Measurements from ENCODE around the gene TF. TPM values are rescaled to one million over a fixed set of nuclear protein-coding genes. Genes with fewer than 3 reads are reported as not detected.

TF gene
- total and polyA plus RNA-seq, 2 of the 8 experiments (the other 6 are each of a cell fraction or from before 2014, with no cell fraction given) = 0.02 to 0.26 TPM

DNA sequence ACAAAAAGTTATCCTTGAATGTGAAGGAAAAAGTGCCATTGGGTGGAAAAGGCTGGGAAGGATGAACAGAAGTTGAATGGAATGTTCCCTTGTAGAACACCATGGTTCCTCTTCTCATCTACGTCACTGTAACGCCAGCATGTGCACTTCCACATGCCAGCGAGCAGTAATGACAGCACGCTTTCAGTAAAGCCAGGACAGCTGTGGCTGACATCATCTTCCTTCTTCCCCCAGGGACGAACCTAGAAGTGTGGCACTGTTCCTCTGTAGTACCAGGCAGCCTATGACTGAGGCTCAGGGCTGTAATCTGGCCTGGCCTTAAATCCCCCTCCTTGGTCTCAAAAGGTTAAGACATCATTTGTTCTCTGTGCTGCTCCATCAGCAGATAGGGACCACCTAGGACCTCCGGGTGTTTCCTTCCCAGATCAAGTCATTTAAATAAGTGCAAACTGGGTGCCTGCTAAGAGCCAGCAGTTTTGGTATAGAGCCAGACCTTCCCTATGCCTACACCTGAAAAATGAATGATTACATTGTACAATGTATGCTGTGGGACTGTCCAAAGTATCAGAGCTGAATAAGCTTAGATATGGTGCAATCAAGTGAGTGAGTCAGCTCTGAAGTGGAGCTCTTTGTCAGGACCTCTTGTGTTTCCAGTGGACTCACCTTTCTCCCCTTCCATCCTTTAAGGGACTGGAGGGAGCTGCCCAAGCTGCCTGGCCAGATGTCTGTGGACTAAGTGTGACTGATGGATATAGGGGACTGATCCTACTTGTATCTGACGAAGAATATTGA is 53.8 kb downstream of the TF start (continued):
- TF ChIP-seq, protein P1, sequence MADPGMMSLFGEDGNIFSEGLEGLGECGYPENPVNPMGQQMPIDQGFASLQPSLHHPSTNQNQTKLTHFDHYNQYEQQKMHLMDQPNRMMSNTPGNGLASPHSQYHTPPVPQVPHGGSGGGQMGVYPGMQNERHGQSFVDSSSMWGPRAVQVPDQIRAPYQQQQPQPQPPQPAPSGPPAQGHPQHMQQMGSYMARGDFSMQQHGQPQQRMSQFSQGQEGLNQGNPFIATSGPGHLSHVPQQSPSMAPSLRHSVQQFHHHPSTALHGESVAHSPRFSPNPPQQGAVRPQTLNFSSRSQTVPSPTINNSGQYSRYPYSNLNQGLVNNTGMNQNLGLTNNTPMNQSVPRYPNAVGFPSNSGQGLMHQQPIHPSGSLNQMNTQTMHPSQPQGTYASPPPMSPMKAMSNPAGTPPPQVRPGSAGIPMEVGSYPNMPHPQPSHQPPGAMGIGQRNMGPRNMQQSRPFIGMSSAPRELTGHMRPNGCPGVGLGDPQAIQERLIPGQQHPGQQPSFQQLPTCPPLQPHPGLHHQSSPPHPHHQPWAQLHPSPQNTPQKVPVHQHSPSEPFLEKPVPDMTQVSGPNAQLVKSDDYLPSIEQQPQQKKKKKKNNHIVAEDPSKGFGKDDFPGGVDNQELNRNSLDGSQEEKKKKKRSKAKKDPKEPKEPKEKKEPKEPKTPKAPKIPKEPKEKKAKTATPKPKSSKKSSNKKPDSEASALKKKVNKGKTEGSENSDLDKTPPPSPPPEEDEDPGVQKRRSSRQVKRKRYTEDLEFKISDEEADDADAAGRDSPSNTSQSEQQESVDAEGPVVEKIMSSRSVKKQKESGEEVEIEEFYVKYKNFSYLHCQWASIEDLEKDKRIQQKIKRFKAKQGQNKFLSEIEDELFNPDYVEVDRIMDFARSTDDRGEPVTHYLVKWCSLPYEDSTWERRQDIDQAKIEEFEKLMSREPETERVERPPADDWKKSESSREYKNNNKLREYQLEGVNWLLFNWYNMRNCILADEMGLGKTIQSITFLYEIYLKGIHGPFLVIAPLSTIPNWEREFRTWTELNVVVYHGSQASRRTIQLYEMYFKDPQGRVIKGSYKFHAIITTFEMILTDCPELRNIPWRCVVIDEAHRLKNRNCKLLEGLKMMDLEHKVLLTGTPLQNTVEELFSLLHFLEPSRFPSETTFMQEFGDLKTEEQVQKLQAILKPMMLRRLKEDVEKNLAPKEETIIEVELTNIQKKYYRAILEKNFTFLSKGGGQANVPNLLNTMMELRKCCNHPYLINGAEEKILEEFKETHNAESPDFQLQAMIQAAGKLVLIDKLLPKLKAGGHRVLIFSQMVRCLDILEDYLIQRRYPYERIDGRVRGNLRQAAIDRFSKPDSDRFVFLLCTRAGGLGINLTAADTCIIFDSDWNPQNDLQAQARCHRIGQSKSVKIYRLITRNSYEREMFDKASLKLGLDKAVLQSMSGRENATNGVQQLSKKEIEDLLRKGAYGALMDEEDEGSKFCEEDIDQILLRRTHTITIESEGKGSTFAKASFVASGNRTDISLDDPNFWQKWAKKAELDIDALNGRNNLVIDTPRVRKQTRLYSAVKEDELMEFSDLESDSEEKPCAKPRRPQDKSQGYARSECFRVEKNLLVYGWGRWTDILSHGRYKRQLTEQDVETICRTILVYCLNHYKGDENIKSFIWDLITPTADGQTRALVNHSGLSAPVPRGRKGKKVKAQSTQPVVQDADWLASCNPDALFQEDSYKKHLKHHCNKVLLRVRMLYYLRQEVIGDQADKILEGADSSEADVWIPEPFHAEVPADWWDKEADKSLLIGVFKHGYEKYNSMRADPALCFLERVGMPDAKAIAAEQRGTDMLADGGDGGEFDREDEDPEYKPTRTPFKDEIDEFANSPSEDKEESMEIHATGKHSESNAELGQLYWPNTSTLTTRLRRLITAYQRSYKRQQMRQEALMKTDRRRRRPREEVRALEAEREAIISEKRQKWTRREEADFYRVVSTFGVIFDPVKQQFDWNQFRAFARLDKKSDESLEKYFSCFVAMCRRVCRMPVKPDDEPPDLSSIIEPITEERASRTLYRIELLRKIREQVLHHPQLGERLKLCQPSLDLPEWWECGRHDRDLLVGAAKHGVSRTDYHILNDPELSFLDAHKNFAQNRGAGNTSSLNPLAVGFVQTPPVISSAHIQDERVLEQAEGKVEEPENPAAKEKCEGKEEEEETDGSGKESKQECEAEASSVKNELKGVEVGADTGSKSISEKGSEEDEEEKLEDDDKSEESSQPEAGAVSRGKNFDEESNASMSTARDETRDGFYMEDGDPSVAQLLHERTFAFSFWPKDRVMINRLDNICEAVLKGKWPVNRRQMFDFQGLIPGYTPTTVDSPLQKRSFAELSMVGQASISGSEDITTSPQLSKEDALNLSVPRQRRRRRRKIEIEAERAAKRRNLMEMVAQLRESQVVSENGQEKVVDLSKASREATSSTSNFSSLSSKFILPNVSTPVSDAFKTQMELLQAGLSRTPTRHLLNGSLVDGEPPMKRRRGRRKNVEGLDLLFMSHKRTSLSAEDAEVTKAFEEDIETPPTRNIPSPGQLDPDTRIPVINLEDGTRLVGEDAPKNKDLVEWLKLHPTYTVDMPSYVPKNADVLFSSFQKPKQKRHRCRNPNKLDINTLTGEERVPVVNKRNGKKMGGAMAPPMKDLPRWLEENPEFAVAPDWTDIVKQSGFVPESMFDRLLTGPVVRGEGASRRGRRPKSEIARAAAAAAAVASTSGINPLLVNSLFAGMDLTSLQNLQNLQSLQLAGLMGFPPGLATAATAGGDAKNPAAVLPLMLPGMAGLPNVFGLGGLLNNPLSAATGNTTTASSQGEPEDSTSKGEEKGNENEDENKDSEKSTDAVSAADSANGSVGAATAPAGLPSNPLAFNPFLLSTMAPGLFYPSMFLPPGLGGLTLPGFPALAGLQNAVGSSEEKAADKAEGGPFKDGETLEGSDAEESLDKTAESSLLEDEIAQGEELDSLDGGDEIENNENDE (IDR thresholded peaks at IDR 0.05; ENCODE audit: insufficient replicate concordance, low read length) = no peak
- TF ChIP-seq TAF1 (IDR thresholded peaks at IDR 0.05; ENCODE audit: low read depth, low read length) = no peak
- TF ChIP-seq NRF1 (IDR thresholded peaks at IDR 0.05; ENCODE audit: low read depth, low read length) = no peak
- no peak for TF ChIP-seq RXRA (IDR thresholded peaks at IDR 0.05; ENCODE audit: insufficient read depth, low read depth, low read length)
- TF ChIP-seq EZH2 (IDR thresholded peaks at IDR 0.05; ENCODE audit: low read depth, low read length, severe bottlenecking) = no peak
